ENCODE data around the gene MTX1.

- TF ChIP-seq CTCF (conservative IDR thresholded peaks at IDR 0.05; ENCODE audit: low read depth, low read length) (peak; percentile 88), POLR2A (IDR thresholded peaks at IDR 0.05; ENCODE audit: low read depth, low read length) (no peak), RAD21 (IDR thresholded peaks at IDR 0.05; ENCODE audit: low read length) (peak; percentile 71), ELK1 (IDR thresholded peaks at IDR 0.05; ENCODE audit: borderline replicate concordance, low read depth, low read length) (no peak)
These were observed 31.9 kb upstream of the MTX1 start for GRCh38 chr1:155176544-155177071.
